GM21515 (cell line): ENCODE results near the gene BCL2L2.

ENCODE experiments used
- ATAC-seq: cut with Tn5 transposase; IDR thresholded peaks from one replicate; pipeline ENCODE4 v1.9.1; 2021; ENCODE audit not compliant: unreplicated experiment

BCL2L2 gene

DNA sequence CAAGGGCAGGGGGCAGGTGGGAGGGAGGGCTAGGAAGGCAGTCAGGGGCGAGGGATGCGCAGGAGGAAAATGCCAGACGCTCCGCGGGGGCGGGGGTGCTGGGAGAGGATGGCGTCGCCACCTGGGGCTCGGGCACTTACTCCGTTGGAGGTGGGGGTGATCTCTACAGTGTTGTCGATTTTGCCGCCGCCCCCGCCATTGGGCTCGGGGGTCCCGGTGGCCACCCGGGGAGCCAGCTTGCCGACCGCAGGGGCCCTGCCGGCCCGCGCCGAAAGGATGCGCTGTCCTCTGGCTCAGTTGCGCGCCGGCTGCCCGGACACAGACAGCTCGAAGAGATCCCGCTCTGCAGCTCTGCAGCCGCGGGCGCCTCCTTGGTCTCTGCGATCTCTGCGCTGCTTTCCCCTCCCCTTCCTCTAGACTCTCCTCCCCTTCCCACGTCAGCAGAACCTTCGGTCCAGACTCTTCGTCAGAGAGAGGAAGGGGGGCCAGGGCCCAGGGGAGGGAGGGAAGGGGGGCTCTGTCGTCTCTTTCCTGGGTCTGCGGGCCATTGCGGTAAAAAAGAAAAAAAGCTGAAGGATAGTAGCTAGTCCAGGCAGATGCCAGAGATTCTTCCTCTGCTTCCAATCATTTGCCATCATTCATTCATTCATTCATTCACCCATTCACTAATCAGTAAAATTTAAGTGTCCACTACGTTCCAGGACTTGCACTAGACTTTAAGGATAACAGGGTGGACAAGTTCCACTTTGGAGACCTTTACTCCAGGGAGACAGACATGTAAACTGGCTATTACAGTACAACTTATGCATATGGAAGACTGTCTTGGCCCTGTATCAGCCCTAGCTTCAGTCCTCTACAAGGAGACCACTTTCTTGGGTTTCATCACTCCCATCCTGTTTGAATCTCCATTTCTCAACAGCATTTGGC is 46.1 kb downstream of the BCL2L2 start, which contains the start of gene SLC22A17:
SLC22A17 (minus strand) TSS at position 382 of the 927 bp plus-strand sequence.
- no peak for ATAC-seq

GRCh38 chr14:23353433-23353780 is 46.8 kb downstream of the BCL2L2 start:
- ATAC-seq, result no peak

DNA sequence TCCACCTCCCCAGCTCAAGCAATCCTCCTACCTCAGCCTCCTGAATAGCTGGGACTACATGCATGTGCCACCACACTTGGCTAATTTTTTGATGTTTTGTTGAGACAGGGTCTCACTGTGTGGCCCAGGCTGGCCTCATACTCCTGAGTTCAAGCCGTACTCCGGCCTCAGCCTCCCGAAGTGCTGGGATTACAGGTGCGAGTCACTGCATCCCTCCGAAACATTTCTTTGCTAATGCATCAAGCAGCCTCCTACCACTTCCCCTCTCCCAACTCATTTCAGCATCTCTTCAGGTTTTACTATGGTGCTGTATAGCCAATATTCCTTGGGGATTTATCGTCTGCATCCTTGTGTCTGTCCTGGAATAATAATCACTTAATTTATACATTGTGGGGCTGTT is 48.4 kb downstream of the BCL2L2 start:
- ATAC-seq, result no peak

GRCh38 chr14:23355871-23356435 is 49.3 kb downstream of the BCL2L2 start:
- ATAC-seq, result no peak

DNA sequence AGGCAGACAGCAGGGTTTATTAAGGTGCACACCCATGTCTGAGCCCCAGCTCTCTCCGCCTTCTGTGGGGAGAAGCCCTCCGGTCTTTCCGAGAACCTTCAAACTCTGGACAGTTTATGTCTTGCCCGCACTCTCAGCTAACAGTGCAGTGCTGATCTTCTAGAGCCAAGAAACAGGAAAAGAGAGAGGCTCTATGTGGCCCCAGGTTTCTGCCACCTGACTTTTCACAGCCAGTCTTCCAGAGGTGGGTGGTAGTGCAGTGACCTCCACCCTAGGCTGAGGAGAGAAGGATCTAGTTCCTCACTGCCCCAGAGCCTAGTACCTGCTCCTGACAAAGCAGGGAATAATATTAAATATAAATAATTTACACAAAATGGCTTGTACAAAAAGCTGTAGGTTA is 50.0 kb downstream of the BCL2L2 start:
- ATAC-seq, result no peak

- ATAC-seq, result no peak
These were observed 50.6 kb downstream of the BCL2L2 start for GRCh38 chr14:23357261-23357660.

GRCh38 chr14:23358042-23358441 is 51.4 kb downstream of the BCL2L2 start:
- ATAC-seq, result no peak

DNA sequence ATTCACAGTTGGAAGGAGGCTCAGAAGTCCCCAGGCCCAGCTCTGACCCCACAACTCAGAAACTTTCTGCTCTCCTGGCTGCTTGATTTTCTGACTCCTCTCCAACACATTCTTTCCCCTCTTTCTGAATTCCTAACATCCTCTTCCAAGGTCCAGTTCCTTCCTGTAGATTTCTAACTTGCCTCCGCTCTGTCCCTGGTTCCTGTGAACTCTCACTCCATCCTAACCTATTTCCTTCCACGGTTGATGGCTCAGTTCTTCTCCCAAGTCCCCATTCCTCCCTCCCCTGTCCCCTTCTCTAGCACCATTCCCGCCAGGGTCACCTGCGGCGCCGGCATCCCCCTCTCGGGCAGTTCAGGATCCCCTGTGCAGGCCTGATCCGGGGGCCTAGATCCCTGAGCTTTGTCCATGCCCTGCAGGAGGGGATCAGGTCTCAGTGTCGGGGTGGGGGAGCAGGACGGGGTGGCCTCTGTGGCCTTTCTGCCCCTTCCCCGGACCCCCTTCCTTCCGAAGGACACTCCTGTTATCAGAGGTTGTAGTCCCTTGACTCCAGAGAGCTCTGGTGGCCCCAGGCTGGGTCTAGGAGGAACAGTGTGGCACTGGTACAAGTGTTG is 52.0 kb downstream of the BCL2L2 start:
- ATAC-seq, result no peak

GRCh38 chr14:23359167-23359626 is 52.6 kb downstream of the BCL2L2 start:
- ATAC-seq, result no peak

DNA sequence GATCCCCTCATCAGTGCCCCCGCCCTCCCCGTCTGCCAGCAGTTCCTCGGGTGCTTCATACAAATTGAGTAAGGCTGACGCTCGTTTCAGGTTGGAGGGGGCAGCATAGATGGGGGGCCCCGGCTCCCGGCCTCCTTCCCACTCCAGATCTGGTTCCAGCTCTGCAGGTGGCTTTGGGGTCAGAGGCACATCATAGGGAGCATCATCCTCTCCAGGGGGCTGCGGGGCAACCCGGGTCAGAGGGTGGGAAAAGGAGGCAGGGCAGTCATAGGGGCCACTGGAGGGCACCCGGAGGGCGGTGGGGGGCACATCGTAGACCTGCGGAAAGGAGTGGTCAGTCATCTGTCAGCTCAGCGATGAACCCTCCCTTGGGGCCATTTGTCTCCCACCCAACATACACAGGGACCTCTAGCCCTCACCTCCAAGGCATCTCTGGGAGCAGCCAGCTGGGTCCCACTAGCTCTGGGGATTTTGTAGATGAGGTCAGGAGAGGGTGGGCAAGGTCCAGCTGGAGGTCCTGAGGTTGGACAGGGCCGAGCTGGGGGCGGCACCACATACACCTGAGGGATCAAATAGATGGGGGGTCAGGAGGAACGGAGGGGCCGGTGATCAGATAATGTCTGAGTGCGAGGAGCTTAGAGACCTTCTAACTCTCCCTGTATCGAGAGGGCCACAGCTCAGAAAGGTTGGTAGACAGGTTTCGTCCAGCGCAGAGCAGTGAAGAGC is 53.3 kb downstream of the BCL2L2 start:
- ATAC-seq, result no peak

- no peak for ATAC-seq
These were observed 53.9 kb downstream of the BCL2L2 start for GRCh38 chr14:23360496-23360895.

DNA sequence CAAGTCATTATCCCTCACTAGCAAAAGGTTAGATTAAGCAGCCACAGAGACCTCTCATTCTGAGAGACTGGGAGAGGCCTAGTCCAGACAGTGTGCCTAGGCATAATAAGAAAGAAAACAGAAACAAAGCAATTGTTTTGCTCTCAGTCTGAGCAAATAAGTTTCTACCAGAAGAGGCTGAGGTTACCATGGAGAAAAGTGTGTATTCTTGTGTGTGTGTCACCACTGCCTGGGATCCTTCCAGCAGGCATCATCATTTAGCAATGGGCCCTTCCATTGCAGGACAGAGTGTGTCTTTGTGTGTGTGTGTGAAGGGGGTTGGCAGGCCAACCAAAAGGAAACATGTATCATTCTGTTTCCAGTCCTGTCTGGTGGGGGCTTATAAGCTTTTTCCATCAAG is 54.7 kb downstream of the BCL2L2 start:
- no peak for ATAC-seq
